Fibroblast of lung (primary cell): ENCODE measurements around the gene MINDY3.

ENCODE experiments used
- EZH2 ChIP-seq: IDR thresholded peaks from 2 replicates; pipeline ENCODE4 v1.5.1; 2012; ENCODE audit warnings: low read length, control low read depth, mild to moderate bottlenecking; ENCODE audit errors: missing control alignments
- TF ChIP-seq, protein P1 (sequence below), 2 donors: IDR thresholded peaks in 1 of 2; conservative IDR thresholded peaks in 1 of 2; 1 replicate in 1 of 2; 2 replicates in 1 of 2; pipeline ENCODE4 v1.5.1; 2011 to 2012; ENCODE audit warnings: low read length in 2 of 2, control low read depth in 1 of 2, inconsistent platforms in 1 of 2, low read depth in 1 of 2, mild to moderate bottlenecking in 1 of 2

DNA sequence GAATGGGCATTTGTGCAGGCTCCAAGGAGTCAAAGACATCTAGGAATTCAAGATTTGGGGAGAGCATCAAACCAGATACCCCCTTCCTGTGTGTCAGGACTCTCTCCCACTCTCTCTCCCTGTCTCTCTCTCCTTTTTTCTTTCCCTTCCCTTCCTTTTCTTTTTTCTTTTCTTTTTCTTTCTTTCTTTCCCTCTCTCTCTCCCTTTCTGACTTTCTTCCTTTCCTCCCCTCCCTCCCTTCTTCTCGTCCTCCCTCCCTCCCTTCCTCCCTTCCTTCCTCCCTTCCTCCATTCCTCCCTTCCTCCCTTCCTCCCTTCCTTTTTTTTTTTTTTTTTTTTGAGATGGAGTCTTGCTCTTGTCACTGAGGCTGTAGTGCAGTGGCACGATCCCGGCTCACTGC is 24.1 kb upstream of the MINDY3 start:
- TF ChIP-seq, protein P1, sequence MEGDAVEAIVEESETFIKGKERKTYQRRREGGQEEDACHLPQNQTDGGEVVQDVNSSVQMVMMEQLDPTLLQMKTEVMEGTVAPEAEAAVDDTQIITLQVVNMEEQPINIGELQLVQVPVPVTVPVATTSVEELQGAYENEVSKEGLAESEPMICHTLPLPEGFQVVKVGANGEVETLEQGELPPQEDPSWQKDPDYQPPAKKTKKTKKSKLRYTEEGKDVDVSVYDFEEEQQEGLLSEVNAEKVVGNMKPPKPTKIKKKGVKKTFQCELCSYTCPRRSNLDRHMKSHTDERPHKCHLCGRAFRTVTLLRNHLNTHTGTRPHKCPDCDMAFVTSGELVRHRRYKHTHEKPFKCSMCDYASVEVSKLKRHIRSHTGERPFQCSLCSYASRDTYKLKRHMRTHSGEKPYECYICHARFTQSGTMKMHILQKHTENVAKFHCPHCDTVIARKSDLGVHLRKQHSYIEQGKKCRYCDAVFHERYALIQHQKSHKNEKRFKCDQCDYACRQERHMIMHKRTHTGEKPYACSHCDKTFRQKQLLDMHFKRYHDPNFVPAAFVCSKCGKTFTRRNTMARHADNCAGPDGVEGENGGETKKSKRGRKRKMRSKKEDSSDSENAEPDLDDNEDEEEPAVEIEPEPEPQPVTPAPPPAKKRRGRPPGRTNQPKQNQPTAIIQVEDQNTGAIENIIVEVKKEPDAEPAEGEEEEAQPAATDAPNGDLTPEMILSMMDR (conservative IDR thresholded peaks at IDR 0.05 in 1 of 2, IDR thresholded peaks at IDR 0.05 in 1 of 2; ENCODE audit: low read depth in 1 of 2, low read length in 2 of 2): no peak
- TF ChIP-seq EZH2: no peak
